ENCODE results near the gene TXNRD2.

TXNRD2 gene

DNA sequence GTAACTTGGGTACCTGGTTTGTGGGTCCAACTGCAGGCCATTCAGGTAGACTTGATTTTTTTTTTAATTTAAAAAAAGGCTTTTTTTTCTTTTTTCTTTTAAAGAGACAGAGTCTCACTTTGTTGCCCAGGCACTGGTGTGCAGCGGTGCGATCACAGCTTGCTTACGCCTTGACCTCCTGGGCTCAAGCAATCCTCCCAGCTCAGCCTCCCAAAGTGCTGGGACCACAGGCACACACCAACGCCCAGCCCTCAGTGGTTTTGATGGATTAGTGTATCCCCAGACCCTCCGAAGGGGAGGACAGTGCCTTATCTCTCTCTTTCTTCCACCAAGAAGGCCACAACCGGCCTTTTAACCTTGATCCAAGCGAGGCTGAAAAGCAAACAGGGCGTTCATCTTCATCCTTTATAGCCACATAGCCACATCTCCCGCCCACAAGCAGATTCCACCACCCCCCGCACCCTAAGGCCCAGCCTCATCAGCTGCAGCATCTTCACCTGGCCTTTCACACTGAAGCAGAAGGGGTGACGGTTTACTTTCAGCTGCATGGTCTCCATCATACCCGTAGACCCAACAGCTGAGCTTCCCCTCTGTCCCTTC is 17.6 kb downstream of the TXNRD2 start:
- TF ChIP-seq, protein P1, sequence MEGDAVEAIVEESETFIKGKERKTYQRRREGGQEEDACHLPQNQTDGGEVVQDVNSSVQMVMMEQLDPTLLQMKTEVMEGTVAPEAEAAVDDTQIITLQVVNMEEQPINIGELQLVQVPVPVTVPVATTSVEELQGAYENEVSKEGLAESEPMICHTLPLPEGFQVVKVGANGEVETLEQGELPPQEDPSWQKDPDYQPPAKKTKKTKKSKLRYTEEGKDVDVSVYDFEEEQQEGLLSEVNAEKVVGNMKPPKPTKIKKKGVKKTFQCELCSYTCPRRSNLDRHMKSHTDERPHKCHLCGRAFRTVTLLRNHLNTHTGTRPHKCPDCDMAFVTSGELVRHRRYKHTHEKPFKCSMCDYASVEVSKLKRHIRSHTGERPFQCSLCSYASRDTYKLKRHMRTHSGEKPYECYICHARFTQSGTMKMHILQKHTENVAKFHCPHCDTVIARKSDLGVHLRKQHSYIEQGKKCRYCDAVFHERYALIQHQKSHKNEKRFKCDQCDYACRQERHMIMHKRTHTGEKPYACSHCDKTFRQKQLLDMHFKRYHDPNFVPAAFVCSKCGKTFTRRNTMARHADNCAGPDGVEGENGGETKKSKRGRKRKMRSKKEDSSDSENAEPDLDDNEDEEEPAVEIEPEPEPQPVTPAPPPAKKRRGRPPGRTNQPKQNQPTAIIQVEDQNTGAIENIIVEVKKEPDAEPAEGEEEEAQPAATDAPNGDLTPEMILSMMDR (conservative IDR thresholded peaks at IDR 0.05; ENCODE audit: control insufficient read depth, insufficient read depth, low read depth, low read length) = no peak
- DNase-seq (ENCODE audit: low read depth) = no peak
- no peak overlapping the region for H3K4me3 ChIP-seq (ENCODE audit: control insufficient read depth, low read depth, low read length)

DNA sequence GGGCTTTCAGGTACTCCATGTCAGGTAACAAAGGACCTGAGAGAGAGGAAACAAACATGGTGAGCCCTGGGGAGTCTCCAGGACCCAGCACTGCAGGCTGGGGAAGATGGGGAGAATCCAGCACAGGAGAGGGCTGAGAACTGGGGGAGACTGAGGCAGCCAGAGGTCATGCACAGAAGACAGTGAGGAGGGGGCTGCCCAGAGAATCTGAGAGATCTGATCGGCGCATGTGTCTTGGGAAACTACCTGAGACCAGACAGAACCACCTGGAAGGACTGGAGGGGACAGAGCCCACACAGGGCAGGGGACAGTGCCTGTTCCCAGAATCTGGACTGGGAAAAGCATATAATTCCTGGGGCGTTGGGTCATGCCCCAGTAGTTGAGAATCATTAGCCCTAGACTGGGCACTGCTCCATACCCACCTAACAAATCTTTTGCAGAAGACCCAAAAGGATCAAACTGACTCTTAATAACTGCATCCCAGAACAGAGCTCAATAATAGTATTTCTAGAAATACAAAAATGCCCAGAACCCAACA is 20.0 kb downstream of the TXNRD2 start:
- H3K4me3 ChIP-seq (ENCODE audit: control insufficient read depth, low read depth, low read length) = no peak overlapping the region
- TF ChIP-seq, protein P1 (conservative IDR thresholded peaks at IDR 0.05; ENCODE audit: control insufficient read depth, insufficient read depth, low read depth, low read length) = no peak
- no peak for DNase-seq (ENCODE audit: low read depth)

DNA sequence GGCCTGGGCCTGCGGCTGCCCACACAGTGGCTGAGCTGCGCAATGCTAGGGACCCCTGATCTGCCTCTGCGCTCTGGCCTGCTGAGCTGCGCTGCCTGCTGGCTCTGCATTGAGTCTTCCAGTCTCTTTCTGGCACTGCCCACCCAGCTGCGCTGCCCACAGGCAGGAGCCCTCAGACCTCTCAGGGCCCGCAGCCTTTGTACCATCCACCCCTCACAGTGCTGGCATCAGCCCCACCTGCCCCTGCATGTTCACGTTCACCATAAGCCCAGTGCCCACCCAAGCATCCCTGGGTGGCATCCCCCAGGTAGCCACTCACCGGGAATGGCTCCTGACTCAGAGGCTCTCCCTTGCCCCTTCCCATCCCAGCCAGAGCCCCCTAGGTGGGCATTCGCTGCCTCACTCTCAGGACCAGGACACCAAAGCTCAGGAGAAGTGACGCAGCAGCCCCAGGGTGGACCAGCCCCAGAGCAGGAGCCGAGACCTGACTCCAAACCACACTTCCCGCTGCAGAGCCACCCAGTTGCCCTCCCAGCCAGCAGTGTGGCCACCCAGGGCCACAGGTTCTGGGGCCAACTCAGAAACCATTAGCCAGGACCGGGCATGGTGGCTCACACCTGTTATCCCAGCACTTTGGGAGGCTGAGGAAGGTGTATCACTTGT is 21.8 kb downstream of the TXNRD2 start:
- TF ChIP-seq, protein P1 (conservative IDR thresholded peaks at IDR 0.05; ENCODE audit: control insufficient read depth, insufficient read depth, low read depth, low read length) = no peak
- no peak overlapping the region for H3K4me3 ChIP-seq (ENCODE audit: control insufficient read depth, low read depth, low read length)
- DNase-seq (ENCODE audit: low read depth) = no peak

DNA sequence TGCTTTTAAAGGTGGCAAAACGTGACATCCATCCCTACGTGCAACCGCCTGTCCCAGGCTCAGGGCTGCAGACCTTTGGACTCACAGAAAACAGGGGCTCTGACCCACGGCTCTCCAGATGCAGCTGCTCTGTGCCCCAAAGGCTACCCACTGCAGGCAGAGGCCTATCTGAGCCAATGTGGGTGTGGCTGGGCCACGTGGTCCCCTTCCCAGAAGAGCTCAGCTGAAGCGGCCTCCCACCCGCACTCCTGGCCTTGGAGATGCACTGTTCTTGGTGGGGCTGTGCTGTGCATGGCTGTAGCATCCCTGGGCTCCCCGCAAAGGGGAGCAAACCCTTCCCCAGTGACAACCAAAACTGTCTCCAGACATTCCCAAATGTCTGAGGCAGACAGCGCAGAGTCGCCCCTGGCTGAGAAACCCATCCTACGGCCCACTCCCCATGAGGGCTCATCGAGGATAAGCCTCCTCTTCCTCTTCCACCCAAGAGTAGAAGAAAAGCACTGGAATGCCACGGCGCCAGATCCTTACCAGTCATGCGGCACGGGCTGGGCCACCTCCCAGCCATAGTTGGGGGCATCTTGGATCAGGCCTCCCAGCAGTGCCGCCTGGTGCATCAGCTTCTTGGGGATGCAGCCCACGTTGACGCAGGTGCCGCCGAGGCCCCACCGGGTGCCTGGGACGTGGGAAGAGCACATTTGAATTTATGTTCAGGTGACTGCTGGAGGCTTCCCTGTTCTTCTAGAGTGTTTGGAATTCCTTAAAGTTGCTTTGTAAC is 23.1 kb downstream of the TXNRD2 start:
- TF ChIP-seq, protein P1 (conservative IDR thresholded peaks at IDR 0.05; ENCODE audit: control insufficient read depth, insufficient read depth, low read depth, low read length) = no peak
- DNase-seq (ENCODE audit: low read depth) = no peak
- no peak overlapping the region for H3K4me3 ChIP-seq (ENCODE audit: control insufficient read depth, low read depth, low read length)

DNA sequence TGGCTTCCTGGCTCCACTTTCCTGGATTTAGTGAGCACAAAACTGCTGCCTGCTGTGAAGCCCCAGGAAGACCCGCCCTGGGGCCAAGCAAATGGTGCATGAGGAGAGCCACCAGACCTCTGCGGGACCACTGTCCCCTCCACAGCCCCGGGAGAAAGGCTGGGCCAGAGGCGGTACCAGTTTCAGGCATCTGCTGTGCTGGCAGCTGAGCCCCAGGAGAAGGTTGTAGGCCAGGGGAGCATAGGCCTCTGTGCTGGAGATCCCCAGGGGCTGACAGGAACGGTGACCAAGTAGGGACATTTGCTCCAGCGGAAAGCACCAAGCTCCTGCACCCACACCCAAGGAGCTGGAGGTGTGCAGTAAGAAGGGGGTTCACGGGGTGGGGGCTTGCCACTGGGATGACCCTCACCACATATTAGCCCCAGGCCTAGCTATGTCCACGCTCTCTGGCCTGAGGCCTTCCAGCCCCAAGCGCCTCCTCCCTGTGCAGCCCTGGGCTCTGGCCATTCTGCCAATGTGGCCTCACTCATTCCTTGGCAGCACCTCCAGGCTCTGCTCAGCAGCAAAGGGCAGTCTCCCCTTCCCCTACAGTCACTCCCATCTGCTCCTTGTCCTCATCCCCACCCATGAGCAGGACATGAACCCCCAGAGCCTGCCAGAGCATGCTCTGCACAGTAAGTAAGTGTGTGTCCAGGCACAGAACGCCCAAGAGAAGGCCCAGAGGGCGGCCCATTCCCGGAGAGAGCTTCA is 24.1 kb downstream of the TXNRD2 start:
- TF ChIP-seq, protein P1 (conservative IDR thresholded peaks at IDR 0.05; ENCODE audit: control insufficient read depth, insufficient read depth, low read depth, low read length) = no peak
- no peak overlapping the region for H3K4me3 ChIP-seq (ENCODE audit: control insufficient read depth, low read depth, low read length)
- DNase-seq (ENCODE audit: low read depth) = no peak

DNA sequence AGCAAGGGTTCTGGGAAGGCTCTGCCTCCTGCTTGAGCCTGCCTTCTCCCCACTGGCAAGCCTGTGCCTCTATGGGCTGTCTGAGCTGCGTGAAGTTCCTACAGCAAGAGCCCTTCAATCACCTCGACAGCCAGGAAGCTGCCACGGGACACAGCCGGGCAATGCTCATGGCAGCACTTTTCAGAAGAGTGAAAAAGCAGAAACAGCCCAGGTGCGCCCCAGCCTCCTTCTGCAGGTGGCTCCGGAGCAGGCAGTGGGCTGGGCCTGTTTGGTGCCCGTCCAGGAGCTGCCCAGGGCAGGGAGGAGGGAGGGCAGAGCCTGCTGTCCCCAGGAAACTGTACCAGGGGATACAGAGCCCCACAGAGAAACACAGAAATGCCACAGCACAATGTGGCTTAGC is 24.7 kb downstream of the TXNRD2 start:
- H3K4me3 ChIP-seq (ENCODE audit: control insufficient read depth, low read depth, low read length) = no peak overlapping the region
- no peak for DNase-seq (ENCODE audit: low read depth)
- TF ChIP-seq, protein P1 (conservative IDR thresholded peaks at IDR 0.05; ENCODE audit: control insufficient read depth, insufficient read depth, low read depth, low read length) = no peak
